HepG2 (cell line): ENCODE results near the gene GTF3C5. TPM values are rescaled to one million over a fixed set of nuclear protein-coding genes. Genes with fewer than 3 reads are reported as not detected.

Source experiments
- CHD4 ChIP-seq: fragments of 200-600 bp; sonication (generic); IDR thresholded peaks from 2 replicates; pipeline ENCODE4 v1.7.0; 2017; ENCODE audit warnings: mild to moderate bottlenecking, low read length, borderline replicate concordance
- ETV6 ChIP-seq: sonication (generic); formaldehyde crosslinking; conservative IDR thresholded peaks from 2 replicates; pipeline ENCODE4 v1.4.0; 2020; ENCODE audit warnings: missing genetic modification reagents
- FIP1L1 ChIP-seq: fragments of 200-400 bp; formaldehyde crosslinking; IDR thresholded peaks from 2 replicates; pipeline ENCODE4 v1.6.1; 2018; ENCODE audit warnings: low read depth, mild to moderate bottlenecking, low read length, moderate library complexity, borderline replicate concordance; ENCODE audit not compliant: insufficient read depth
- HNRNPH1 ChIP-seq: fragments of 200-400 bp; formaldehyde crosslinking; optimal IDR thresholded peaks from 2 replicates; pipeline ENCODE3; 2017; ENCODE audit warnings: mild to moderate bottlenecking, low read depth, low read length
- KLF15 ChIP-seq: sonication (generic); formaldehyde crosslinking; IDR thresholded peaks from 2 replicates; pipeline ENCODE4 v1.8.1; 2023; ENCODE audit warnings: borderline replicate concordance, mild to moderate bottlenecking, inconsistent platforms, missing genetic modification reagents, mixed read lengths
- KMT2B ChIP-seq: IDR thresholded peaks from 2 replicates; pipeline ENCODE4 v1.6.1; 2016; ENCODE audit warnings: missing genetic modification reagents, missing compliant biosample characterization
- NFE2 ChIP-seq: sonication (generic); formaldehyde crosslinking; IDR thresholded peaks from 2 replicates; pipeline ENCODE4 v1.4.0; 2020; ENCODE audit warnings: missing genetic modification reagents
- NKX3-1 ChIP-seq: sonication (generic); formaldehyde crosslinking; IDR thresholded peaks from 2 replicates; pipeline ENCODE4 v1.5.0; 2020; ENCODE audit warnings: missing genetic modification reagents
- REPIN1 ChIP-seq: sonication (generic); formaldehyde crosslinking; IDR thresholded peaks from 2 replicates; pipeline ENCODE4 v1.8.0; 2022; ENCODE audit warnings: missing genetic modification reagents, low read depth, mild to moderate bottlenecking, borderline replicate concordance
- SATB2 ChIP-seq: sonication (generic); formaldehyde crosslinking; IDR thresholded peaks from 2 replicates; pipeline ENCODE4 v1.5.0; 2020; ENCODE audit warnings: missing genetic modification reagents
- STAG1 ChIP-seq: sonication (generic); formaldehyde crosslinking; IDR thresholded peaks from 2 replicates; pipeline ENCODE4 v1.4.0; 2020; ENCODE audit warnings: missing genetic modification reagents
- TMF1 ChIP-seq: sonication (generic); formaldehyde crosslinking; IDR thresholded peaks from 2 replicates; pipeline ENCODE4 v1.8.1; 2022; ENCODE audit warnings: low read depth, missing genetic modification reagents
- TOPORS ChIP-seq: sonication (generic); formaldehyde crosslinking; IDR thresholded peaks from 2 replicates; pipeline ENCODE4 v1.8.0; 2023; ENCODE audit warnings: mild to moderate bottlenecking, missing genetic modification reagents
- ZBTB3 ChIP-seq: sonication (generic); formaldehyde crosslinking; IDR thresholded peaks from 2 replicates; pipeline ENCODE4 v1.4.0; 2020; ENCODE audit warnings: low read depth, mild to moderate bottlenecking, moderate library complexity, missing genetic modification reagents, borderline replicate concordance
- ZFY ChIP-seq: sonication (generic); formaldehyde crosslinking; IDR thresholded peaks from 2 replicates; pipeline ENCODE4 v1.4.0; 2020; ENCODE audit warnings: missing genetic modification reagents
- ZMYM4 ChIP-seq: sonication (generic); formaldehyde crosslinking; IDR thresholded peaks from 2 replicates; pipeline ENCODE4 v1.8.1; 2023; ENCODE audit warnings: mild to moderate bottlenecking, missing genetic modification reagents
- ZNF251 ChIP-seq: sonication (generic); formaldehyde crosslinking; IDR thresholded peaks from 2 replicates; pipeline ENCODE4 v1.9.0; 2021; ENCODE audit warnings: mild to moderate bottlenecking, missing genetic modification reagents
- ZNF629 ChIP-seq: sonication (generic); formaldehyde crosslinking; conservative IDR thresholded peaks from 2 replicates; pipeline ENCODE4 v1.5.0; 2020; ENCODE audit warnings: missing genetic modification reagents
- ZNF878 ChIP-seq: sonication (generic); formaldehyde crosslinking; IDR thresholded peaks from 2 replicates; pipeline ENCODE4 v1.8.1; 2023; ENCODE audit warnings: mild to moderate bottlenecking, missing genetic modification reagents, moderate library complexity
- ZZZ3 ChIP-seq: sonication (generic); formaldehyde crosslinking; IDR thresholded peaks from 2 replicates; pipeline ENCODE4 v1.4.0; 2020; ENCODE audit warnings: missing genetic modification reagents, mild to moderate bottlenecking, borderline replicate concordance
- polyA plus RNA-seq, 8 experiments: library from polyadenylated mRNA; depleted of rRNA in 3 of 8; stranded (reverse) in 7 of 8; unstranded in 1 of 8; fragments of >200 nt; fragmentation: Illumina TruSeq in 4 of 8; extraction: Trizol in 4 of 8; gene quantifications; 2 replicates each; pipeline versions ENCODE4 v1.2.1 to v1.2.3, GENCODE V29; 2011 to 2016; ENCODE audit warnings: low read depth in 4 of 8, missing spikeins in 1 of 8, mixed read lengths in 1 of 8; ENCODE audit not compliant: insufficient read depth in 1 of 8
- total RNA-seq, 5 experiments: library from RNA; depleted of rRNA; stranded (reverse); fragments of >200 nt; fragmentation: Illumina TruSeq; extraction: Trizol; gene quantifications; 2 replicates each; pipeline ENCODE4 v1.2.3, GENCODE V29; 2016; ENCODE audit warnings: low read depth in 1 of 5
- TF ChIP-seq, protein P1 (sequence below): sonication (generic); formaldehyde crosslinking; IDR thresholded peaks from one replicate; pipeline ENCODE4 v1.5.1; 2020; ENCODE audit warnings: mild to moderate bottlenecking, missing genetic modification reagents; ENCODE audit errors: not compliant biosample characterization
- TF ChIP-seq, protein P2 (sequence below): fragments of 450-650 bp; IDR thresholded peaks from 2 replicates; pipeline ENCODE4 v1.6.1; 2016

Gene GTF3C5
- total and polyA plus RNA-seq, 2 of the 13 experiments (the other 11 are each of a cell fraction or from before 2014, with no cell fraction given) = 66.9 to 92.6 TPM

DNA sequence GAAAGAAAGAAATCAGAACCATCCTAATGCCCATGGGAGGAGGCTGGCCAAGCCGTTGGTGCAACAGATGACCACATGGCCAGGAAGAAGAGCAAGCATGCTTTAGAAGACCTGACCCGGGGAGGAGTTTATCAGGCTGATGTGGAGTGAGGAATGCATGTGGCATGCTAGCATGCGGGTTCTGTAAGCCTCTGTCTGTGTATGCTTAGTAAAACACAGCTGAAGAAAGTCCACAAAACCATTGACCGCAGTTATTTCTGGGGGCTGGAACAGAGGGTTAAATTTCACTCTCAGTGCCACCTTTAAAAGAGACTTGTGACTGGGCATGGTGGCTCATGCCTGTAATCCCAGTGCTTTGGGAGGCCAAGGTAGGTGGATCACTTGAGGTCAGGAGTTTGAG lies 33.2 kb upstream of the GTF3C5 start (continued):
- TF ChIP-seq CHD4 = no peak
- TF ChIP-seq NKX3-1 (CRISPR knock-in tag) = no peak
- no peak for TF ChIP-seq ZZZ3 (CRISPR knock-in tag)
- TF ChIP-seq, protein P1, sequence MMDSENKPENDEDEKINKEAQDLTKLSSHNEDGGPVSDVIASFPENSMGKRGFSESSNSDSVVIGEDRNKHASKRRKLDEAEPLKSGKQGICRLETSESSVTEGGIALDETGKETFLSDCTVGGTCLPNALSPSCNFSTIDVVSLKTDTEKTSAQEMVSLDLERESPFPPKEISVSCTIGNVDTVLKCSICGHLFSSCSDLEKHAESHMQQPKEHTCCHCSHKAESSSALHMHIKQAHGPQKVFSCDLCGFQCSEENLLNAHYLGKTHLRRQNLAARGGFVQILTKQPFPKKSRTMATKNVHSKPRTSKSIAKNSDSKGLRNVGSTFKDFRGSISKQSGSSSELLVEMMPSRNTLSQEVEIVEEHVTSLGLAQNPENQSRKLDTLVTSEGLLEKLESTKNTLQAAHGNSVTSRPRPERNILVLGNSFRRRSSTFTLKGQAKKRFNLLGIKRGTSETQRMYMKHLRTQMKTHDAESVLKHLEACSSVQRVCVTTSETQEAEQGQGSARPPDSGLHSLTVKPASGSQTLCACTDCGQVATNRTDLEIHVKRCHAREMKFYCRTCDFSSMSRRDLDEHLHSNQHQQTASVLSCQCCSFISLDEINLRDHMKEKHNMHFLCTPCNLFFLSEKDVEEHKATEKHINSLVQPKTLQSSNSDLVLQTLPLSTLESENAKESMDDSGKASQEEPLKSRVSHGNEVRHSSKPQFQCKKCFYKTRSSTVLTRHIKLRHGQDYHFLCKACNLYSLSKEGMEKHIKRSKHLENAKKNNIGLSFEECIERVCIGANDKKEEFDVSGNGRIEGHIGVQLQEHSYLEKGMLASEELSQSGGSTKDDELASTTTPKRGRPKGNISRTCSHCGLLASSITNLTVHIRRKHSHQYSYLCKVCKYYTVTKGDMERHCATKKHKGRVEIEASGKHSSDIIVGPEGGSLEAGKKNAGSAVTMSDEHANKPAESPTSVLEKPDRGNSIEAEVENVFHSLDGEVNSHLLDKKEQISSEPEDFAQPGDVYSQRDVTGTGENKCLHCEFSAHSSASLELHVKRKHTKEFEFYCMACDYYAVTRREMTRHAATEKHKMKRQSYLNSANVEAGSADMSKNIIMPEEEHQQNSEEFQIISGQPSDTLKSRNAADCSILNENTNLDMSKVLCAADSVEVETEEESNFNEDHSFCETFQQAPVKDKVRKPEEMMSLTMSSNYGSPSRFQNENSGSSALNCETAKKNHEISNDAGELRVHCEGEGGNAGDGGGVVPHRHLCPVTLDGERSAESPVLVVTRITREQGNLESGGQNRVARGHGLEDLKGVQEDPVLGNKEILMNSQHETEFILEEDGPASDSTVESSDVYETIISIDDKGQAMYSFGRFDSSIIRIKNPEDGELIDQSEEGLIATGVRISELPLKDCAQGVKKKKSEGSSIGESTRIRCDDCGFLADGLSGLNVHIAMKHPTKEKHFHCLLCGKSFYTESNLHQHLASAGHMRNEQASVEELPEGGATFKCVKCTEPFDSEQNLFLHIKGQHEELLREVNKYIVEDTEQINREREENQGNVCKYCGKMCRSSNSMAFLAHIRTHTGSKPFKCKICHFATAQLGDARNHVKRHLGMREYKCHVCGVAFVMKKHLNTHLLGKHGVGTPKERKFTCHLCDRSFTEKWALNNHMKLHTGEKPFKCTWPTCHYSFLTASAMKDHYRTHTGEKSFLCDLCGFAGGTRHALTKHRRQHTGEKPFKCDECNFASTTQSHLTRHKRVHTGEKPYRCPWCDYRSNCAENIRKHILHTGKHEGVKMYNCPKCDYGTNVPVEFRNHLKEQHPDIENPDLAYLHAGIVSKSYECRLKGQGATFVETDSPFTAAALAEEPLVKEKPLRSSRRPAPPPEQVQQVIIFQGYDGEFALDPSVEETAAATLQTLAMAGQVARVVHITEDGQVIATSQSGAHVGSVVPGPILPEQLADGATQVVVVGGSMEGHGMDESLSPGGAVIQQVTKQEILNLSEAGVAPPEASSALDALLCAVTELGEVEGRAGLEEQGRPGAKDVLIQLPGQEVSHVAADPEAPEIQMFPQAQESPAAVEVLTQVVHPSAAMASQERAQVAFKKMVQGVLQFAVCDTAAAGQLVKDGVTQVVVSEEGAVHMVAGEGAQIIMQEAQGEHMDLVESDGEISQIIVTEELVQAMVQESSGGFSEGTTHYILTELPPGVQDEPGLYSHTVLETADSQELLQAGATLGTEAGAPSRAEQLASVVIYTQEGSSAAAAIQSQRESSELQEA = no peak
- peak; percentile 45; the same call in 1 of the 2 replicates for TF ChIP-seq ZMYM4 (CRISPR knock-in tag)
- TF ChIP-seq, protein P2, sequence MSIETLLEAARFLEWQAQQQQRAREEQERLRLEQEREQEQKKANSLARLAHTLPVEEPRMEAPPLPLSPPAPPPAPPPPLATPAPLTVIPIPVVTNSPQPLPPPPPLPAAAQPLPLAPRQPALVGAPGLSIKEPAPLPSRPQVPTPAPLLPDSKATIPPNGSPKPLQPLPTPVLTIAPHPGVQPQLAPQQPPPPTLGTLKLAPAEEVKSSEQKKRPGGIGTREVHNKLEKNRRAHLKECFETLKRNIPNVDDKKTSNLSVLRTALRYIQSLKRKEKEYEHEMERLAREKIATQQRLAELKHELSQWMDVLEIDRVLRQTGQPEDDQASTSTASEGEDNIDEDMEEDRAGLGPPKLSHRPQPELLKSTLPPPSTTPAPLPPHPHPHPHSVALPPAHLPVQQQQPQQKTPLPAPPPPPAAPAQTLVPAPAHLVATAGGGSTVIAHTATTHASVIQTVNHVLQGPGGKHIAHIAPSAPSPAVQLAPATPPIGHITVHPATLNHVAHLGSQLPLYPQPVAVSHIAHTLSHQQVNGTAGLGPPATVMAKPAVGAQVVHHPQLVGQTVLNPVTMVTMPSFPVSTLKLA = peak; percentile 82
- TF ChIP-seq ETV6 (CRISPR knock-in tag) = no peak
- TF ChIP-seq ZBTB3 (CRISPR knock-in tag) = no peak
- no peak for TF ChIP-seq ZFY (CRISPR knock-in tag)
- TF ChIP-seq KMT2B (CRISPR knock-in tag) = no peak
- TF ChIP-seq SATB2 (CRISPR knock-in tag) = no peak
- no peak for TF ChIP-seq TOPORS
- no peak for TF ChIP-seq FIP1L1
- TF ChIP-seq KLF15 (CRISPR knock-in tag) = no peak
- TF ChIP-seq NFE2 (CRISPR knock-in tag) = no peak
- no peak for TF ChIP-seq ZNF251
- TF ChIP-seq TMF1 (CRISPR knock-in tag) = no peak
- no peak for TF ChIP-seq HNRNPH1
- TF ChIP-seq ZNF629 = no peak
- 0 out of 2 replicates have a peak, but pooled peaks have one; percentile 29 for TF ChIP-seq REPIN1 (CRISPR knock-in tag)
- TF ChIP-seq ZNF878 (CRISPR knock-in tag) = no peak
- TF ChIP-seq STAG1 (CRISPR knock-in tag) = no peak
